H1 (cell line): ENCODE data around the gene C1QL1. TPM values are rescaled to one million over a fixed set of nuclear protein-coding genes. Genes with fewer than 3 reads are reported as not detected.

Source experiments
- CTCF ChIA-PET: fragments of 300-600 bp; sonication (Branson Sonifier 250); formaldehyde crosslinking; loops from one replicate; lab custom pipeline; 2021; ENCODE audit not compliant: partially characterized antibody; lab: Charles Lee
- POLR2A ChIA-PET: fragments of 300-600 bp; sonication (Branson Sonifier 250); formaldehyde crosslinking; loops from one replicate; lab custom pipeline; 2021; ENCODE audit warnings: inconsistent platforms; ENCODE audit not compliant: partially characterized antibody; lab: Charles Lee
- DNase-seq, 2 experiments: peaks; one replicate each; pipeline versions ENCODE4 v3.0.0 to v3.0.0-alpha.2; 2010 to 2022; ENCODE audit warnings: low spot score in 2 of 2, low read depth in 1 of 2, mixed read lengths in 1 of 2
- FAIRE-seq: peaks from 2 replicates; lab custom pipeline; 2011; peaks lifted over from hg19 to GRCh38; lab: Jason Lieb, UNC
- H2AFZ ChIP-seq: 2 replicates; pipeline ENCODE4 v1.8.1; 2012; ENCODE audit warnings: low read length, inconsistent platforms
- H2AK5ac ChIP-seq: 2 replicates; pipeline ENCODE4 v1.6.1; 2013; ENCODE audit warnings: low read depth, low read length
- H2BK120ac ChIP-seq: replicated peaks from 2 replicates; pipeline ENCODE3; 2013; ENCODE audit warnings: low read depth, low read length, inconsistent platforms
- H2BK12ac ChIP-seq: 2 replicates; pipeline ENCODE4 v1.6.1; 2013; ENCODE audit warnings: low read depth, low read length
- H2BK15ac ChIP-seq: 2 replicates; pipeline ENCODE4 v1.6.1; 2013; ENCODE audit warnings: low read length
- H2BK20ac ChIP-seq: 2 replicates; pipeline ENCODE4 v1.6.1; 2013; ENCODE audit warnings: low read length
- H2BK5ac ChIP-seq: 2 replicates; pipeline ENCODE4 v1.6.1; 2013; ENCODE audit warnings: low read depth, low read length
- H3K14ac ChIP-seq: 2 replicates; pipeline ENCODE4 v1.6.1; 2013; ENCODE audit warnings: inconsistent platforms; ENCODE audit not compliant: insufficient read length
- H3K18ac ChIP-seq: 2 replicates; pipeline ENCODE4 v1.6.1; 2013; ENCODE audit warnings: low read length; ENCODE audit errors: extremely low read depth
- H3K23ac ChIP-seq: 2 replicates; pipeline ENCODE4 v1.6.1; 2013; ENCODE audit warnings: inconsistent platforms; ENCODE audit not compliant: insufficient read length
- H3K23me2 ChIP-seq: 2 replicates; pipeline ENCODE4 v1.6.1; 2013; ENCODE audit warnings: low read depth, low read length
- H3K27ac ChIP-seq: 2 replicates; pipeline ENCODE4 v1.6.1; 2011; ENCODE audit warnings: low read depth, low read length, inconsistent platforms
- H3K27me3 ChIP-seq, 4 experiments: replicated peaks in 1 of 4; 1 replicate in 1 of 4; 2 replicates in 3 of 4; pipeline versions ENCODE4 v1.6.1 to v1.8.1; 2011 to 2013; ENCODE audit warnings: low read length in 3 of 4, mild to moderate bottlenecking in 3 of 4, inconsistent platforms in 2 of 4, mixed read lengths in 2 of 4, moderate library complexity in 1 of 4; ENCODE audit not compliant: control insufficient read depth in 3 of 4, insufficient read depth in 3 of 4; ENCODE audit errors: extremely low read depth in 1 of 4
- H3K36me3 ChIP-seq, 4 experiments: 2 replicates each; pipeline versions ENCODE4 v1.6.1 to v1.8.1; 2011 to 2013; ENCODE audit warnings: mild to moderate bottlenecking in 4 of 4, low read length in 3 of 4, moderate library complexity in 2 of 4, control low read depth in 1 of 4, inconsistent platforms in 1 of 4; ENCODE audit not compliant: insufficient read depth in 4 of 4, control insufficient read depth in 2 of 4
- H3K4ac ChIP-seq: replicated peaks from 2 replicates; pipeline ENCODE3; 2013; ENCODE audit warnings: low read length, low read depth, mixed read lengths, inconsistent platforms; ENCODE audit not compliant: insufficient read length
- H3K4me1 ChIP-seq, 4 experiments: replicated peaks in 1 of 4; 1 replicate in 1 of 4; 2 replicates in 3 of 4; pipeline versions ENCODE4 v1.6.1 to v1.8.1; 2011 to 2013; ENCODE audit warnings: low read length in 3 of 4, inconsistent platforms in 2 of 4, mixed read lengths in 1 of 4; ENCODE audit not compliant: insufficient read depth in 4 of 4, control insufficient read depth in 3 of 4
- H3K4me2 ChIP-seq, 2 experiments: 2 replicates each; pipeline versions ENCODE4 v1.6.1 to v1.8.1; 2011 to 2013; ENCODE audit warnings: low read depth in 2 of 2, low read length in 2 of 2, control low read depth in 1 of 2, inconsistent platforms in 1 of 2, mild to moderate bottlenecking in 1 of 2; ENCODE audit not compliant: insufficient read depth in 1 of 2
- H3K4me3 ChIP-seq, 4 experiments: fragments of 200-600, 300-600 bp in 1 of 4; sonication (generic), shearing (Covaris generic), sonication (Bioruptor Twin) in 1 of 4; 2 replicates each; pipeline versions ENCODE4 v1.5.1 to v1.8.1; 2011 to 2016; ENCODE audit warnings: low read length in 4 of 4, low read depth in 3 of 4, control low read depth in 2 of 4, inconsistent platforms in 2 of 4, mild to moderate bottlenecking in 2 of 4, mixed read lengths in 1 of 4, moderate library complexity in 1 of 4; ENCODE audit not compliant: insufficient read depth in 2 of 4; ENCODE audit errors: extremely low read depth in 1 of 4
- H3K56ac ChIP-seq: replicated peaks from 2 replicates; pipeline ENCODE3; 2013; ENCODE audit warnings: low read depth, mild to moderate bottlenecking, mixed read lengths, low read length, inconsistent platforms; ENCODE audit not compliant: insufficient read length
- H3K79me1 ChIP-seq: 2 replicates; pipeline ENCODE4 v1.6.1; 2013; ENCODE audit warnings: low read depth, low read length, control low read depth
- H3K79me2 ChIP-seq, 2 experiments: 2 replicates each; pipeline versions ENCODE4 v1.6.1 to v1.8.1; 2012 to 2013; ENCODE audit warnings: low read length in 2 of 2, mild to moderate bottlenecking in 2 of 2, inconsistent platforms in 1 of 2; ENCODE audit not compliant: insufficient read depth in 2 of 2, control insufficient read depth in 1 of 2
- H3K9ac ChIP-seq, 4 experiments: replicated peaks in 1 of 4; 1 replicate in 1 of 4; 2 replicates in 3 of 4; pipeline versions ENCODE4 v1.6.1 to v1.8.1; 2011 to 2013; ENCODE audit warnings: low read depth in 3 of 4, low read length in 3 of 4, control low read depth in 2 of 4, mild to moderate bottlenecking in 2 of 4, moderate library complexity in 2 of 4, inconsistent platforms in 1 of 4; ENCODE audit errors: extremely low read depth in 1 of 4
- H3K9me3 ChIP-seq, 2 experiments: 2 replicates each; pipeline versions ENCODE4 v1.6.1 to v1.8.1; 2012 to 2013; ENCODE audit warnings: mild to moderate bottlenecking in 2 of 2, moderate library complexity in 2 of 2, control low read depth in 1 of 2, inconsistent platforms in 1 of 2, low read depth in 1 of 2, low read length in 1 of 2, mixed read lengths in 1 of 2; ENCODE audit not compliant: insufficient read depth in 2 of 2
- H4K20me1 ChIP-seq, 2 experiments: replicated peaks in 1 of 2; 2 replicates each; pipeline versions ENCODE3 to v1.8.1; 2011 to 2013; ENCODE audit warnings: inconsistent platforms in 2 of 2, low read length in 2 of 2, mild to moderate bottlenecking in 1 of 2; ENCODE audit not compliant: insufficient read depth in 2 of 2, control insufficient read depth in 1 of 2
- H4K5ac ChIP-seq: 2 replicates; pipeline ENCODE4 v1.6.1; 2013; ENCODE audit warnings: low read length, low read depth, mixed read lengths, inconsistent platforms; ENCODE audit not compliant: insufficient read length
- H4K8ac ChIP-seq: 2 replicates; pipeline ENCODE4 v1.8.0; 2013; ENCODE audit warnings: mild to moderate bottlenecking, moderate library complexity, low read length, inconsistent platforms; ENCODE audit not compliant: insufficient read depth; ENCODE audit errors: extremely low read depth
- H4K91ac ChIP-seq: replicated peaks from 2 replicates; pipeline ENCODE3; 2013; ENCODE audit warnings: low read length, mixed read lengths, inconsistent platforms; ENCODE audit not compliant: insufficient read length
- BCL11A ChIP-seq, 2 experiments: IDR thresholded peaks; one replicate each; pipeline ENCODE4 v1.6.1; 2011; ENCODE audit warnings: low read depth in 2 of 2, low read length in 2 of 2, mild to moderate bottlenecking in 2 of 2
- CEBPB ChIP-seq: IDR thresholded peaks from 2 replicates; pipeline ENCODE4 v1.6.1; 2012; ENCODE audit warnings: low read depth, low read length
- CREB1 ChIP-seq: IDR thresholded peaks from 2 replicates; pipeline ENCODE4 v1.6.1; 2012; ENCODE audit warnings: inconsistent platforms
- EP300 ChIP-seq, 2 experiments: IDR thresholded peaks; 1 replicate in 1 of 2; 2 replicates in 1 of 2; pipeline ENCODE4 v1.6.1; 2011 to 2012; ENCODE audit warnings: low read depth in 2 of 2, low read length in 2 of 2, mild to moderate bottlenecking in 2 of 2, borderline replicate concordance in 1 of 2, inconsistent platforms in 1 of 2, moderate library complexity in 1 of 2
- EZH2 ChIP-seq: fragments of 200-600 bp; sonication (generic); IDR thresholded peaks from 2 replicates; pipeline ENCODE4 v1.7.1; 2012; ENCODE audit warnings: low read depth, mild to moderate bottlenecking, moderate library complexity, low read length, inconsistent platforms; ENCODE audit not compliant: severe bottlenecking
- HDAC2 ChIP-seq, 2 experiments: fragments of 300-600 bp in 1 of 2; sonication (generic) in 1 of 2; IDR thresholded peaks; 2 replicates each; pipeline ENCODE4 v1.6.1; 2011 to 2012; ENCODE audit warnings: low read depth in 2 of 2, low read length in 2 of 2, mild to moderate bottlenecking in 2 of 2, moderate library complexity in 2 of 2, borderline replicate concordance in 1 of 2, inconsistent platforms in 1 of 2
- MAFK ChIP-seq: IDR thresholded peaks from 2 replicates; pipeline ENCODE4 v1.6.1; 2012; ENCODE audit warnings: low read depth, mild to moderate bottlenecking, improper control_type of control experiment, low read length
- POLR2A ChIP-seq, 2 experiments: IDR thresholded peaks; 1 replicate in 1 of 2; 2 replicates in 1 of 2; pipeline ENCODE4 v1.6.1; 2011; ENCODE audit warnings: low read depth in 2 of 2, low read length in 2 of 2, mild to moderate bottlenecking in 2 of 2; ENCODE audit errors: control extremely low read depth in 1 of 2
- POLR2AphosphoS5 ChIP-seq: IDR thresholded peaks from 2 replicates; pipeline ENCODE4 v1.6.1; 2011; ENCODE audit warnings: low read depth, low read length
- POU5F1 ChIP-seq: IDR thresholded peaks from 2 replicates; pipeline ENCODE4 v1.6.1; 2011; ENCODE audit warnings: low read depth, mild to moderate bottlenecking, low read length, moderate library complexity
- RBBP5 ChIP-seq: IDR thresholded peaks from 2 replicates; pipeline ENCODE4 v1.7.1; 2012; ENCODE audit warnings: low read depth, mild to moderate bottlenecking, inconsistent platforms, low read length, moderate library complexity, borderline replicate concordance
- RXRA ChIP-seq: IDR thresholded peaks from 2 replicates; pipeline ENCODE4 v1.6.1; 2011; ENCODE audit warnings: low read depth, mild to moderate bottlenecking, low read length, moderate library complexity; ENCODE audit not compliant: insufficient read depth
- SUZ12 ChIP-seq: fragments of 200-600 bp; sonication (generic); IDR thresholded peaks from 2 replicates; pipeline ENCODE4 v1.6.1; 2012; ENCODE audit warnings: mild to moderate bottlenecking, inconsistent platforms, low read length, moderate library complexity, mixed read lengths
- TAF1 ChIP-seq: IDR thresholded peaks from 2 replicates; pipeline ENCODE4 v1.6.1; 2011; ENCODE audit warnings: mild to moderate bottlenecking, low read depth, low read length
- YY1 ChIP-seq: IDR thresholded peaks from 2 replicates; pipeline ENCODE4 v1.6.1; 2011; ENCODE audit warnings: low read depth, mild to moderate bottlenecking, low read length
- WGBS, 2 experiments: shearing (Covaris generic) in 1 of 2; methylation state at CpG; one replicate each; pipeline versions ENCODE4 v1.1.6 to v1.1.7; 2013 to 2015; ENCODE audit warnings: low lambda C conversion rate in 2 of 2, mixed read lengths in 2 of 2, inconsistent platforms in 1 of 2, low coverage in 1 of 2, missing lambda C conversion rate in 1 of 2; ENCODE audit not compliant: insufficient replicate concordance in 2 of 2, insufficient coverage in 1 of 2, insufficient read length in 1 of 2; ENCODE audit errors: extremely low coverage in 1 of 2, missing lambda C conversion rate in 1 of 2; 5-methylcytosine and 5-hydroxymethylcytosine counted together
- polyA plus RNA-seq, 7 experiments: library from polyadenylated mRNA; depleted of rRNA in 3 of 7; stranded (reverse) in 5 of 7; unstranded in 2 of 7; fragments of >200 nt in 5 of 7; fragments of 200-250 nt in 2 of 7; gene quantifications; 1 replicate in 5 of 7; 2 replicates in 1 of 7; 4 replicates in 1 of 7; pipeline versions ENCODE4 v1.2.1 to v1.2.3, GENCODE V29; 2011 to 2013; ENCODE audit warnings: missing spikeins in 2 of 7, mixed read lengths in 2 of 7
- total RNA-seq: library from RNA; stranded (reverse); fragmentation: NEBNext Ultra II Directional; extraction: Animal tissue kit (Norgen Biotek cat#: 25700); gene quantifications from 2 replicates; pipeline ENCODE4 v1.2.1, GENCODE V29; 2021

Gene C1QL1
- total and polyA plus RNA-seq, 2 of the 8 experiments (the other 6 are each of a cell fraction or from before 2014, with no cell fraction given): 7.6 to 10.5 TPM

DNA sequence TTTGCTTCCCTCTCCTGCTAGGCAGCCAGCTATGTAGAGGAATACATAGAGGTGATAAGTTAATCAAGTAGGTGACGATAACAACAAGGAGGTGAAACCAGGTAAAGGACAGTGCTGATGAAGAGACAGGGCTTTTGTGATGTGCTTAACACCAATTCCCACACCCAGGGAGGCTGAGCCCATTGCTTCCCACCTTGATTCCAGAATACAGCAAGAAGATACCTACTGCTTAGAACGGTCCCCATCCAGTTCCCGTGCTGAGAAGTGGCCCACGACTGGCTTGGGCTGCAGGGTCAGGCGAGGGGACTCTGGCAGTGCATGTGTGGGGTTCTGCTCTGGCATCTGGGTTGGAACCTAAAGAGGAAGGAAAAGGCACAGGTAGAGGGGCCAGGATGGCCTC is 36.7 kb downstream of the C1QL1 start:
- H3K27ac ChIP-seq: no peak overlapping the region
- H3K18ac ChIP-seq: no peak overlapping the region
- peaks cover 35 to 79% (median 70%) of the 10 kb centered on the region in 4 experiments for H3K36me3 ChIP-seq
- H2BK20ac ChIP-seq: no peak overlapping the region
- H3K27me3 ChIP-seq: no peaks in the 10 kb centered on the region
- no peaks in the 10 kb centered on the region for H3K4me1 ChIP-seq
- H2AFZ ChIP-seq: no peak overlapping the region
- H4K8ac ChIP-seq: no peak overlapping the region
- no peak overlapping the region for H4K5ac ChIP-seq
- no peak overlapping the region for H3K9ac ChIP-seq
- H2BK120ac ChIP-seq: no peak overlapping the region
- CTCF ChIA-PET: interaction anchor here (1.1 to 3.7 kb wide), 9 partner anchors 8 to 103 kb away, joined by 3 to 19 read pairs (median 5); no protein-coding TSS in a partner anchor
- no peak overlapping the region for H2AK5ac ChIP-seq
- WGBS, 2 experiments: 98% methylated on average over 5 of the region's 5 CpGs; no CpG with 5 or more reads in 1 of the 2 experiments
- no peaks in the 10 kb centered on the region for H3K23me2 ChIP-seq
- no peaks in the 10 kb centered on the region for H3K79me2 ChIP-seq
- no peak overlapping the region for H3K4me2 ChIP-seq
- no peak overlapping the region for H2BK5ac ChIP-seq
- H2BK15ac ChIP-seq: no peak overlapping the region
- H3K4ac ChIP-seq: no peak overlapping the region
- no peak overlapping the region for H3K56ac ChIP-seq
- DNase-seq (no peak), FAIRE-seq (no peak)
- no peak overlapping the region for H2BK12ac ChIP-seq
- no peak overlapping the region for H3K23ac ChIP-seq
- H3K79me1 ChIP-seq: peaks cover 2% of the 10 kb centered on the region; the same call in 1 of the 2 replicates
- H4K91ac ChIP-seq: no peak overlapping the region
- H3K4me3 ChIP-seq: no peak overlapping the region
- POLR2A ChIA-PET: interaction anchor here (2.0 to 2.2 kb wide), 2 partner anchors 10 to 28 kb away, joined by 5 to 6 read pairs; no protein-coding TSS in a partner anchor
- H3K14ac ChIP-seq: no peak overlapping the region
- H4K20me1 ChIP-seq: peaks cover 0 to 13% of the 10 kb centered on the region in 2 experiments
- H3K9me3 ChIP-seq: no peaks in the 10 kb centered on the region
- no peak for TF ChIP-seq BCL11A (IDR thresholded peaks at IDR 0.05; ENCODE audit: low read depth in 2 of 2, low read length in 2 of 2)
- TF ChIP-seq POLR2AphosphoS5: no peak
- TF ChIP-seq YY1: no peak
- no peak for TF ChIP-seq RXRA
- TF ChIP-seq POU5F1: no peak
- TF ChIP-seq MAFK: no peak
- no peak for TF ChIP-seq CREB1
- TF ChIP-seq TAF1: no peak
- no peak for TF ChIP-seq HDAC2 (IDR thresholded peaks at IDR 0.05; ENCODE audit: borderline replicate concordance in 1 of 2, low read depth in 2 of 2, low read length in 2 of 2)
- no peak for TF ChIP-seq CEBPB
- TF ChIP-seq POLR2A (IDR thresholded peaks at IDR 0.05; ENCODE audit: control extremely low read depth in 1 of 2, low read depth in 2 of 2, low read length in 2 of 2): no peak
- no peak for TF ChIP-seq EZH2
- no peak for TF ChIP-seq RBBP5
- no peak for TF ChIP-seq EP300 (IDR thresholded peaks at IDR 0.05; ENCODE audit: borderline replicate concordance in 1 of 2, low read depth in 2 of 2, low read length in 2 of 2)
- no peak for TF ChIP-seq SUZ12
